ENCODE data around the gene DARS1.
"Not testable (repeated sequence)": the region's sequence is repeated elsewhere in the genome, so short reads cannot be mapped to it uniquely, and the experiment has no call there.

GRCh38 chr2:135958927-135959326 is 26.5 kb downstream of the DARS1 start:
- TF ChIP-seq, protein P1, sequence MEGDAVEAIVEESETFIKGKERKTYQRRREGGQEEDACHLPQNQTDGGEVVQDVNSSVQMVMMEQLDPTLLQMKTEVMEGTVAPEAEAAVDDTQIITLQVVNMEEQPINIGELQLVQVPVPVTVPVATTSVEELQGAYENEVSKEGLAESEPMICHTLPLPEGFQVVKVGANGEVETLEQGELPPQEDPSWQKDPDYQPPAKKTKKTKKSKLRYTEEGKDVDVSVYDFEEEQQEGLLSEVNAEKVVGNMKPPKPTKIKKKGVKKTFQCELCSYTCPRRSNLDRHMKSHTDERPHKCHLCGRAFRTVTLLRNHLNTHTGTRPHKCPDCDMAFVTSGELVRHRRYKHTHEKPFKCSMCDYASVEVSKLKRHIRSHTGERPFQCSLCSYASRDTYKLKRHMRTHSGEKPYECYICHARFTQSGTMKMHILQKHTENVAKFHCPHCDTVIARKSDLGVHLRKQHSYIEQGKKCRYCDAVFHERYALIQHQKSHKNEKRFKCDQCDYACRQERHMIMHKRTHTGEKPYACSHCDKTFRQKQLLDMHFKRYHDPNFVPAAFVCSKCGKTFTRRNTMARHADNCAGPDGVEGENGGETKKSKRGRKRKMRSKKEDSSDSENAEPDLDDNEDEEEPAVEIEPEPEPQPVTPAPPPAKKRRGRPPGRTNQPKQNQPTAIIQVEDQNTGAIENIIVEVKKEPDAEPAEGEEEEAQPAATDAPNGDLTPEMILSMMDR (IDR thresholded peaks at IDR 0.05; ENCODE audit: poor library complexity) = not testable (repeated sequence)
- TF ChIP-seq EZH2 (IDR thresholded peaks at IDR 0.05; ENCODE audit: borderline replicate concordance) = not testable (repeated sequence)
